T-helper 1 cell treated with Interleukin-12 subunit alpha and Interleukin-12 subunit beta and Interleukin-4 antibody, amounts not matched to agents 30 μg/mL and 1 μg/mL, for 36 hours (primary cell): ENCODE measurements around the gene PRICKLE2.

Experiments used
- H3K27ac Mint-ChIP-seq: one replicate; pipeline ENCODE4 v1.8.0; 2021; ENCODE audit warnings: mild to moderate bottlenecking, mixed read lengths
- H3K27me3 Mint-ChIP-seq: one replicate; pipeline ENCODE4 v1.8.0; 2021; ENCODE audit warnings: low read depth, mixed read lengths
- H3K36me3 Mint-ChIP-seq: one replicate; pipeline ENCODE4 v1.8.0; 2021; ENCODE audit warnings: low read depth, mixed read lengths
- H3K4me1 Mint-ChIP-seq: one replicate; pipeline ENCODE4 v1.8.0; 2021; ENCODE audit warnings: low read depth, mixed read lengths
- H3K4me3 Mint-ChIP-seq: one replicate; pipeline ENCODE4 v1.8.0; 2021; ENCODE audit warnings: mild to moderate bottlenecking, moderate library complexity, mixed read lengths
- H3K9me3 Mint-ChIP-seq: one replicate; pipeline ENCODE4 v1.8.0; 2021; ENCODE audit warnings: mixed read lengths

Gene PRICKLE2

DNA sequence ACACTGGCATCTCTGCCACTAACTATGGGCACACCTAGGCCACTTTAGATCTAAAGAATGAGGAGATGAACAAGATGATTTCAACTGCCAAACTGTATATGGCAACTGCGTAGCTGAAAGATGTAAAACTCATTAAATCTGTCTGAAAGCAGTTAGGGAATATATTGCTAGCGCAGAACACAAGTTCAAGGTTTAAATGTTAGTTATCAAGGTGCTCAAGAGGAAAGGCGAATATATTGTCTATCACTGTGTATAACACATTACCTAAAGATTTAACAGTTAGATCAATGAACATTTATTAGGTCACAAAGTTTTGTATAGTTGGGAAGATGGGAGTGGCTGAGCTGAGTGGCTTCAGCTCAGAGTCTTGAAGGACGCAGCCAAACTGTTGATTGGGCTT is 168.0 kb downstream of the PRICKLE2 start:
- Mint-ChIP-seq H3K27ac (no peak overlapping the region), H3K27me3 (peaks cover 26% of the 10 kb centered on the region), H3K9me3 (no peaks in the 10 kb centered on the region), H3K36me3 (no peaks in the 10 kb centered on the region), H3K4me3 (no peak overlapping the region), H3K4me1 (no peaks in the 10 kb centered on the region)

DNA sequence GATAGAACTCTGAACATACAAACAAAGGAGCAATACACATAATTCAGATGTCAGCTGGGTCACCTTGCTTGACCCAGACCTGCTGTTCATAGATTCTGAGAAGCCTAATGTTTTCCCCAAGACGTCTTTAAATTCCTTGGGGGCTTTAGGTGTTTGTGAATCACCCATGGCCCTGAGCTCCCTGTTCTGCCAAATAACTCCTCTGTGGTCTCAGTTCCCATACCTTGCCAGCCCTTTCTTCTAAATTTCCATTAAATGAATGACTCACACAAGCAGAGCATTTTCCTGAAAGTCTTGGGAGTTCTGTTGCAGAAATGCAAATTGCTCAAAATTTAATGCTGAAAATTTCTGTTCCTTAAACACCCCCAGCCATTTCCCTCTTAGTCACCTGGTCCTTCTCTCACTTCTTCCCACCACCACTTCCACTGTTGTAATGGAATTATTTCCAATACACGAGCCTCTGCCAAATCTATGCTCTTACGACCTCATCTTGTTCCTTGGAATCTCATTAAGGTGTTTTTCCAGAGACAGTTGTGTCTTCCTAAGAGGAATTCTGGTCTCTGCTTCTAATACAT is 168.6 kb downstream of the PRICKLE2 start:
- H3K27ac Mint-ChIP-seq: no peak overlapping the region
- H3K4me3 Mint-ChIP-seq: no peak overlapping the region
- peaks cover 24% of the 10 kb centered on the region for H3K27me3 Mint-ChIP-seq
- H3K4me1 Mint-ChIP-seq: no peaks in the 10 kb centered on the region
- H3K36me3 Mint-ChIP-seq: no peaks in the 10 kb centered on the region
- H3K9me3 Mint-ChIP-seq: no peaks in the 10 kb centered on the region

DNA sequence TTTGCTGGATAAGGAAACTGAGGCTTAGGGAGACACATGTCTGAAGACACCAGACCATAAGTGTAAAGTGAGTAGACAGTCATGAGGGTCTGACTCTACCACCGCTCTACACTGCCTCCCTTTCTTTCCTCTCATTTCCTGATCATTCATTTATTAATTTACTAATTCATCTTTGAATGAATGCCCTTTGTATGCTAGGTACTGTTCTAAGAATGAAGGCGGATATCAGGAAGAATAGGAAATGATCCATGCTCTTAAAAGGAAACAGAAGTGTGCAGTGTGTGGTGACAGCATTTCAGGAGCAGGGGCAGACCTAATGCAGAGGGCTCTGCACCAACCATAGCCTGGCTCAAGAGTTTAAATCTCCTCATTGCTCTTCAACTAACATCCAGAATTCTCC is 170.2 kb downstream of the PRICKLE2 start:
- Mint-ChIP-seq H3K27ac (no peak overlapping the region), H3K4me3 (no peak overlapping the region), H3K4me1 (peaks cover 3% of the 10 kb centered on the region), H3K27me3 (peaks cover 23% of the 10 kb centered on the region), H3K36me3 (no peaks in the 10 kb centered on the region), H3K9me3 (no peaks in the 10 kb centered on the region)

DNA sequence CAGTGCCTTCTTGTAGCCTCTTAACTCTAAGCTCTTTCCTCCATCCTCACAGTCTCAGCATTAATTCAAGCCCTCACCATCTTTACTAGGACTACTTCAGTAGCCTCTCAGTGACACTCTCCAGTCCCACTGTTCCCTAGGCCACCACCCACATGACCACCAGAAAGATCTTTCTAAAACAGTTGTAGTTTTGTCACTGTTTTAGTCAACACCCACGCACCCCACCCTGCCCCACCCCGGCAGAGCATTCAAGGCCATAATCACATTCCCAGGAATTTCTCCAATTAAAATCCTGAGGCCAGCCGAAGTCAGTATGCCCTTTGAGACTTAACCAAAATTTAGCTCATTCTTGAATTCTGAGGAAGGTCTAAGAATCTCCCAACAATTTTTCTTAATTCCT is 170.8 kb downstream of the PRICKLE2 start:
- Mint-ChIP-seq H3K36me3 (no peaks in the 10 kb centered on the region), H3K4me1 (peaks cover 3% of the 10 kb centered on the region), H3K27me3 (peaks cover 21% of the 10 kb centered on the region), H3K27ac (no peak overlapping the region), H3K9me3 (no peaks in the 10 kb centered on the region), H3K4me3 (no peak overlapping the region)

DNA sequence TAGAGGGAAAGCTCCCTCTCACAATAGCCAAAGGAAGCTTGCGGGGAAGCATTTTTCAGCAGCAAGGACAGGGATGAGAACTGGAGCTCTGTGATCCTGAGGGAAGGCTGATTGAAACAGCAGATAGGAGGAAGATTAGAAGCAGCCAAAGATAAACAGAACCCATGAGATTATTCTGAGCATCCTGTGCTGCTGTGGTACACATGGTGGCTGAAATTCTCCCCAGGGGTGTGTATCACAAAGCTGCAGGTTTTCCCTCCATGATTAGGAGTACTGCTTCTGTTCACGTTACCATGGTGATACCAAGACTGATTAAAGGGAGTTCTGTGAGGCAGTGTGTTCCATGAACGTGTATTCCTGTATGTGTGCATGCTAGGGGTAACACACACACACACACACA is 171.7 kb downstream of the PRICKLE2 start:
- Mint-ChIP-seq H3K4me1 (peaks cover 5% of the 10 kb centered on the region), H3K9me3 (no peaks in the 10 kb centered on the region), H3K27me3 (peaks cover 17% of the 10 kb centered on the region), H3K27ac (no peak overlapping the region), H3K36me3 (no peaks in the 10 kb centered on the region), H3K4me3 (no peak overlapping the region)

DNA sequence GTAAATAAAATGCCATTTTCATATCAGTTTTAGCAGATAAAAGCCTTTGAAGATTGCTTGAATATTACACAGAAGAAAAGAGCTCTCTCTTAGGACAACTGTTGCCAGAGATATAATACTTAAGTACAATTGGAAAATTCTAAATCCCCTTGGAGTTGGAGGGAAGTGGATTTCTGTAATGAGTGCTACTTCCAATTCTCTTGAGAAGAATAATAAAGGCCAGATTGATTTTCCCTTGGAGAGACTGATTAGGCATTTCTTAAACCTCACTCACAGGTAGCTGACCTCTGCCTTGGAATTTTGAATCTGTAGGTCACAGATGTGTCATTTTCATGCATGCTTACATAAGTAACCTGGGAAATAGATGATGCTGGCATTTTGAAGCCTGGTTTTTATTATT is 172.1 kb downstream of the PRICKLE2 start:
- H3K4me1 Mint-ChIP-seq: peaks cover 5% of the 10 kb centered on the region
- H3K9me3 Mint-ChIP-seq: no peaks in the 10 kb centered on the region
- H3K36me3 Mint-ChIP-seq: no peaks in the 10 kb centered on the region
- H3K27me3 Mint-ChIP-seq: peaks cover 14% of the 10 kb centered on the region
- no peak overlapping the region for H3K4me3 Mint-ChIP-seq
- H3K27ac Mint-ChIP-seq: no peak overlapping the region

DNA sequence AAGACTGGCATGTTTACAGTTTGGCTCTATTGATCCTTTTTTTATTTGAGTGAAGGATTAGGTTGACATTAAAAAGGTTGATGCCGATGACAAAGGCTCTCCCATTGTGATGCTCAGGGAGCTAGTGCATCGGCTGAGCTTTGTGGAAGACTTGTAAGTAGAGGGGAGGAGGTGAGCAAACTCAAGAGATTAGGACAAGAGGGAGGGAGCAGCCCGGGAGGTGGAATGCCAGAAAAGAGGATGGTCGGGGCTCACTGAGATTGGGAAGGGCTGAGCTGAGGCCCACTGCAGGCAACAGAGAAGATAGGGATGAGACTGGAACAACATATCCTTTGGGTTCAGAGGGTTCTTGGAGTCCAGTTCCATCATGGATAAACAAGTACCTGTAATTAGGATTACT is 175.4 kb downstream of the PRICKLE2 start:
- H3K27ac Mint-ChIP-seq: no peak overlapping the region
- H3K4me3 Mint-ChIP-seq: no peak overlapping the region
- H3K9me3 Mint-ChIP-seq: no peaks in the 10 kb centered on the region
- H3K4me1 Mint-ChIP-seq: peaks cover 5% of the 10 kb centered on the region
- H3K27me3 Mint-ChIP-seq: peaks cover 4% of the 10 kb centered on the region
- no peaks in the 10 kb centered on the region for H3K36me3 Mint-ChIP-seq

DNA sequence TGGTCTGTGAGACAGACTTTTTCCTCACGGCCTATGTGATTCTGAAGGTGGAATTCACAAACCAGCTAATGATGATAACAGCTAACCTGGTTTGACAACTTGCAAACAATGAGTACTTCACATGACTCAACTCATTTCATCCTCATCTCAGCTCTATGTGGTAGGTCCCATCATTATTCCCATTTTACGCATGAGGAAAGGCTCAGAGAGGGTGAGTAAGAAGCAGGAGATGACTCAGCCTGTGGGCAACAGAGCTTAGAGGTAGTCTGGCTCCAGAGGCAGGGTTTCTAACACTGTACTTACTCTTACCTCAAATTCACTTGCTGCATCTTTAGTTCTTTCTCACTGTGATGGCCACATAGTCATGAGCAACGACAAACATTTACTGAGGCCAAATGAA is 176.1 kb downstream of the PRICKLE2 start:
- Mint-ChIP-seq H3K4me3 (no peak overlapping the region), H3K36me3 (no peaks in the 10 kb centered on the region), H3K27me3 (peaks cover under 1% of the 10 kb centered on the region), H3K9me3 (no peaks in the 10 kb centered on the region), H3K4me1 (peaks cover 5% of the 10 kb centered on the region), H3K27ac (no peak overlapping the region)

DNA sequence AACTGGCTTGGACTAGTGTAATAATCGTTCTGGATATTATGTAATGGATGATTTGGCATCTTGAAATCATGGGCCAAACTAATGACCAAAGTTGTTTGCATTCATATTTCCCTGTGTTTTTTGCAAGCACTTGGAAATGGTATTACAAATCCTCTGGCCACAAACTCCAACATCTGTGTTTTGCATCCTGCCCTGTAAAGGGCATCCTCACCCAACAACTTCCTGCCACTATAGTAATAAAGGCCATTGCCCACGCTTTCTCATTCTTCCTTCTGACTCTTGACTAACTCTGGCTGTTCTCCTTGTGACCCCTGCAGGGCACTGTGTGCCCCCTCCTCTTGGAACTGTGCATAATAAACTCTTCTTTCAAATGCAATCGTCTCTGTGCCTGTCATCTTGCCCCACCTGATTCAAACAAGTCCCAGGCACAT is 176.6 kb downstream of the PRICKLE2 start:
- Mint-ChIP-seq H3K9me3 (no peaks in the 10 kb centered on the region), H3K36me3 (no peaks in the 10 kb centered on the region), H3K27me3 (peaks cover 5% of the 10 kb centered on the region), H3K4me1 (peaks cover 5% of the 10 kb centered on the region), H3K4me3 (no peak overlapping the region), H3K27ac (no peak overlapping the region)

DNA sequence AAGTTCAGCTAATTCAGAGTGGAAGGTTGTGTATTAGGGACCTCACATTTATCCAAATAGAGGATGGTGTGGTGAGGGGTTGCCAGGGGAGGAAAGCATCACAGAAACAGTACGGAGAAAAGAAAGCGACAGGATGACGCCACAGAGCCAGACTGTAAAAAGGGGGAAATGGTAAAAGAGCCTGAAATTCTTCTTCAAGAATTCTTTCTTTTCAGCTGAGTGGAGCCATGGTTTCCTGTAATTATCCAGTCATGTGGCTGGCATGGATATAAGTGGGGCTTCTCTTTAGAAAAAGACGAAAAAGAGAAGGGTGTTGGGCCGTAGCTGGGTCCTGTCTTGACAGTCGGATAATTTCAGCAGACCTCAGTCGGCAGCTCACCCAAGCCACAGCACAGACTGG is 177.5 kb downstream of the PRICKLE2 start:
- H3K4me3 Mint-ChIP-seq: no peak overlapping the region
- H3K4me1 Mint-ChIP-seq: peaks cover 5% of the 10 kb centered on the region
- no peaks in the 10 kb centered on the region for H3K36me3 Mint-ChIP-seq
- no peaks in the 10 kb centered on the region for H3K9me3 Mint-ChIP-seq
- H3K27me3 Mint-ChIP-seq: peaks cover 5% of the 10 kb centered on the region
- no peak overlapping the region for H3K27ac Mint-ChIP-seq

DNA sequence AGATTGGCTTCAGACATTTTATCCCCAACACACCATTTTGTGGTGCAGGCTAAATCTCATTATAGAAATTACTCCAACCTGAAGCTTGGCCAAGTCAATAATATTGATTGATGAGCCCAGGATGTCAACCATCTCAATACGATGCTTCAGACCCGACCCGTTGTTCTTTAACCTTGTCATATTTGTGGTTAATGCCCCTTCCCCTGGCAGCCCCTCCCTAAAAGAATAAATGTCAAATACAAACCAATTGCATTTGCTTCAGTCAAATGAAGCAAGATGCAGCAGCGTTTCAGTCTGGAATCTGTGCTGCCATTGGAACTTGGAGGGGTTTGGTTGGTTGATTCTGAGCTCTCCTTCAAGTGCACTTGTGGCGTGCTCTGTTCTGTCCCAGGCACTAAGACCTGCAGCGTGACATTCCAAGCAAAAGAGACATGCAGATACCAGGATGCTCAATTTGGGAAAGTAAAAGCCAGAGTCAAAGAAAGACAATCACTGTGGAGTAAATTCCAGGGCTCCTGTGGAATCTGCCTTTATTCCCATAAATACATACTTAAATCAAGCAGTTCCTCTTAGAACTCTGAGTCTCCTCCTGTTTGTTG is 178.2 kb downstream of the PRICKLE2 start:
- Mint-ChIP-seq H3K27ac (no peak overlapping the region), H3K27me3 (peaks cover 6% of the 10 kb centered on the region), H3K4me1 (peaks cover 5% of the 10 kb centered on the region), H3K36me3 (no peaks in the 10 kb centered on the region), H3K4me3 (no peak overlapping the region), H3K9me3 (no peaks in the 10 kb centered on the region)

DNA sequence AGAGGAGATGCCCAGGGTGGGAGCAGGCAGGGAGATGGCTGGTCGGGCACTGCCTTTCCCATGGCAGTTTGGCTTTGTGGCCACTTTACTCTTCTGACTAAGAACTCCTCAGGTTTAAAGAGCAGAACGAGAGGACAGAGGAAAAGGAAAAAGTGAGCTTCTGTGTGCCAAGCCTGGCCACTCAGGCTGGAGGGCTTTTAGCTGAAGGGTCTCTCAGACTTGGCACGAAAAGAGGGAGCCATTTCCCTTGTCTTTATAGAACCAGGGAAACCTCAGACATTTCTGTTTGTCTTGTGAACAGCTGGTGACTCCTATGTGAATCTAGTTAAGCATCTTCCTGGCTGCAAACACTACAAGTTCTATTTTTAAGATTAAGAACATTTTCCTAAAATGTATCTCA is 178.7 kb downstream of the PRICKLE2 start:
- Mint-ChIP-seq H3K4me1 (peaks cover 5% of the 10 kb centered on the region), H3K4me3 (no peak overlapping the region), H3K36me3 (no peaks in the 10 kb centered on the region), H3K27ac (no peak overlapping the region), H3K27me3 (peaks cover 9% of the 10 kb centered on the region), H3K9me3 (no peaks in the 10 kb centered on the region)

DNA sequence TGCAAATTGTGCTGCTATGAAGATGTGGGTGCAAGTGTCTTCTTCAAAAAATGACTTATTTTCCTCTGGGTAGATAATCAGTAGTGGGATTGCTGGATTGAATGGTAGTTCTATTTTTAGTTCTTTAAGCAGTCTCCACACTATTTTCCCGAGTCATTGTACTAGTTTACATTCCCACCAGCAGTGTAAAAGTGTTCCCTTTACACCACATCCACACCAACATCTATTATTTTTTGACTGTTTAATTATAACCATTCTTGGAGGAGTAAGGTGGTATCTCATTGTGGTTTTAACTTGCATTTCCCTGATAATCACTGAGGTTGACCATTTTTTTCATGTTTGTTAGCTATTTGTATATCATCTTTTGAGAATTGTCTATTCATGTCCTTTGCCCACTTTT is 182.3 kb downstream of the PRICKLE2 start:
- Mint-ChIP-seq H3K4me3 (no peak overlapping the region), H3K27me3 (peaks cover 17% of the 10 kb centered on the region), H3K4me1 (no peaks in the 10 kb centered on the region), H3K36me3 (no peaks in the 10 kb centered on the region), H3K9me3 (no peaks in the 10 kb centered on the region), H3K27ac (no peak overlapping the region)
